ENCODE results near the gene PANX1.
"Not testable (repeated sequence)": the region's sequence is repeated elsewhere in the genome, so short reads cannot be mapped to it uniquely, and the experiment has no call there.

The PANX1 gene

GRCh38 chr11:94145431-94145830 is 16.8 kb downstream of the PANX1 start:
- H3K27ac ChIP-seq: no peak overlapping the region
- no peak overlapping the region for H3K4me3 ChIP-seq

DNA sequence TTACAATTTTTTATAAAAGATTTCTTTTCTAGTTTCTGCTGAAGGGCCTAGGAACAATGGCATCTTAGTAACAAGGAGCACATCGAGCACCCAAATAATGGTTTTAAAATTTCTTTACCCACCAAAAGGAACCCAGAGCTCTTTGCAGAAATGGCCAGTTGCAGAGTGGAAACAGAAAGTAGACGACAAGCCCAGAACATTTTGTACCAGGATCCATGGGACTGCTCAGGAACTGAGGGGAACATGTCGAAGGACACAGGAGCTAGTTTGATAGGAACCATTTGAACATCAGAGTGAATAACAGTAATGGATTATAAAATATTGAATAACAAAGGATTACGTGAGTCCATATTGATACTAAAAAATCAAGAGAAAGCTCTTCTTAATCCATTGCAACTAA is 17.3 kb downstream of the PANX1 start:
- H3K27ac ChIP-seq: no peak overlapping the region
- no peak overlapping the region for H3K4me3 ChIP-seq

- no peak overlapping the region for H3K27ac ChIP-seq
- H3K4me3 ChIP-seq: no peak overlapping the region
Observed at GRCh38 chr11:94147433-94147845, 18.8 kb downstream of the PANX1 start.

DNA sequence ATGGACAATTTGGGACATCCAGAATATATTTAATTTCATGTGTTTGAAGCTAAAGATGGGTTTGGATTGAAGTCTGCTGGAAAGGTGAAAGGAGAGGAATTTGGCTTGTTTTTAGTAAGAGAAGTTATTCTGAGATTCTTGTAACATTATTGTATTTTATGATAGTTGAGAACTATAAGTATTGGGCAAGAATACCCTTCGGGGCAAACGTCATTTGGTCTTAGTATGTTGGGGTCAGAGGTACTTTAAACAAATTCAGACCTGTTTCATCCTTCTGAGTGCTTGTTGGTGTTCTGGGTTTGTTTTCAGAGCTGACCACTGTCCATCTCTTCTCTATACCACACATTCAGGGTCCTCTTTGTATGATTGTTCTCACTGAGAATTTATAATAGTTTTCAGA is 19.5 kb downstream of the PANX1 start:
- Histone ChIP-seq H3K27ac (no peak overlapping the region), H3K4me3 (no peak overlapping the region)

DNA sequence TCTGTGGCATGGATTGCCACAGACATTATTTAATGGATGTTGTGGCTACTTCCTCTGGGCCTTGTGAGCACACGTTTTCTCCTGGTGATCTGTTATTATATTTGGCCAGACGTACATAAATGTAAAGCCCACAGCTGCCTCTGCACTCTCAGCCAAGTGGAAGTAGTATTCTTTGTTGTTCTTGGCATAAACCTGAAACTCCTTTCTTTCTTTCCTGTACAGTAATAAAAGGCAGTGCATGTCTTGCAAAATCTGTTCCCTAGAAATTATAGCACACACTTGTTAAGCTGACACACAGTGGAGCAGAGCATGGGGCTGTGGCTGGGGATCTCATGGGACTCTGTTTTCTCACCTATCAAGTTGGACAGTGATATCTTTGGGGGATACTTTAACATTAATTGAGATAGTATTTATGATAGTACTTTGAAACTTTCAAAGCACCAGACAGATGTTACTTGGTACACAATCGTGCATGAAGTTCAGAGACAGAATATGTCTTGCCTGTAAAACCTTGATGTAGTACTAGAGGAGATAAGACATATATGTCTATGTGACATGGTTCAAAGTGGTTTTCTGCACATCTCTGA is 20.9 kb downstream of the PANX1 start:
- H3K27ac ChIP-seq: peak overlapping the region in 3 of 21 experiments; percentile 5 to 31 (median 14)

DNA sequence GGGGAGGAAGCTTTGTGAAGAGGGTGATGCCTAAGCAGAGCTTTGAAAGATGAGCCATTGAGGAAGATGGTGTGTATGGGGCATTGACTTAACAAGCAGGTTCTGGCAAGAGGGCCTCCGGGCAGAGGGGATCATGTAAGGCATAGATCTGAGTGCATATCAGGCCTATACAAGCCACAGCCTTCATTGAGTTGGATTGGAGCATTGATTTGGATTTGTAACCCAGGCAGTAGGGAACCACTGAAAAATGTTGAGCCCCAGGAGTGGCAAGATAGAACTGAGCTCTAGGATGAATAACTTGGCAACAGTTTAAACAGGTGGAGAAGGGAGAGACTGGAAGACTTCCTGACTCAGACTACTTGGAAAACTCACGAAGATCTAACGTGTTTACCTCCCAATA is 21.4 kb downstream of the PANX1 start:
- H3K27ac ChIP-seq: peak overlapping the region in 8 of 21 experiments; percentile 4 to 84 (median 62)
- H3K4me3 ChIP-seq: no peak overlapping the region

More for the DNA sequence above, 20.9 kb downstream of the PANX1 start:
- H3K4me3 ChIP-seq: no peak overlapping the region

GRCh38 chr11:94150704-94151685 is 22.4 kb downstream of the PANX1 start:
- Histone ChIP-seq H3K4me3 (no peak overlapping the region), H3K27ac (peak overlapping the region in 14 of 21 experiments; percentile 4 to 84 (median 52))

- no peak overlapping the region for H3K4me3 ChIP-seq
- H3K27ac ChIP-seq: peak overlapping the region in 12 of 21 experiments; percentile 3 to 73 (median 60)
Observed at GRCh38 chr11:94151903-94152677, 23.4 kb downstream of the PANX1 start.

DNA sequence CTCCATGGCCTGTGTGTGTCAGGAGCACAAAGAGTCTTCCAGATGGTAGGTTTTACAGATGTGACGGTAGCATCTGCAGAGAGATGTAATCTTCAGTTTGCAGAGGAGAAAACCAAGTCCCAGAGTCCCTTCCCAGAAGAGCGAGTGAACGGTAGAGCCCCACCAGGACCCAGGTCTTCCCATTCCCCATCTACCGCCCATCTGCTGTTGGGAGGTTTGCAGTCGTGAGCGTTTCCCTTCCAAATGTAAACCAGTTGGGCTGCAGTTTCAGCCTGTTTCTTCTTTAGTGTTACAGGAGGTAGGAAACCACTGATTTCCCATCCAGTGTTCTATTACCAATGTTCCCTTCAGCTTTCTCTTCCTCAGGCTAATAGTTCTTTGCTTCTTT is 24.0 kb downstream of the PANX1 start:
- H3K27ac ChIP-seq: peak overlapping the region in 11 of 21 experiments; percentile 2 to 67 (median 52)
- H3K4me3 ChIP-seq: no peak overlapping the region

- Histone ChIP-seq H3K4me3 (no peak overlapping the region), H3K27ac (peak overlapping the region in 4 of 21 experiments; percentile 11 to 64 (median 30))
Observed at GRCh38 chr11:94153320-94153719, 24.7 kb downstream of the PANX1 start.

DNA sequence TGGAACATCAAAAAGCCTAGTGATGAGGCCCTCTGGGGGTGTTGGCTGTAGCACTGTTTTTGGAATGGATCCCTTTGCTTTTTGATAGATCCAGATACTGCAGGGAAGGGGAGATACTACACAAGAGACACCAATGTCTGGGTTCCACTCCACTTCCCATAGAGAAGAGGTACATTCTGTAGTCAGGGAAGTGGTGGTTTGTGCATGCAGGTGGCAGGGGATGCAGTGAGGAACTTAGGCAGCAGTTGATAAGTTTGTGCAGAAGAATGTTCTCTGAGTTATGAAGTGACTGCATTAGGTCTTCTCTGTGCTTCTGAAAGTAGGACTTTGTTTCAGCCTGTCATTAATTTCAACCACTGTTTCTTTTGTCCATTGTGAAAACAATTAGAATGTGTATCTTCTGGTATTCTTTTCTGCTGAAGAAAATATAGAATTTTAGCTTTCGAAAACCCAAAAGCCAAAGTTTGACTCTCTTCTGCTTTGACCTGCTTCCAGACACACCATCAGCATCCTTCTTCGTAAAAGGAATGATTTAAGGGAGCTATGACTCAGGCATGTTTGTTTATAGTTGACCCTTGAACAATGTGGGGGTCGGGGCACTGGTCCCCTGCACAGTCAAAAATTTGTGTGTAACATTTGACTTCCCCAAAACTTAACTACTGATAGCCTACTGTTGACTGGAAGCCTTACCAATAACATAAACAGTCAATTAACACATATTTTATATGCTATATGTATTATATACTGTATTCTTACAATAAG is 25.6 kb downstream of the PANX1 start:
- Histone ChIP-seq H3K4me3 (no peak overlapping the region), H3K27ac (peak overlapping the region in 1 of 21 experiments; percentile 38)

DNA sequence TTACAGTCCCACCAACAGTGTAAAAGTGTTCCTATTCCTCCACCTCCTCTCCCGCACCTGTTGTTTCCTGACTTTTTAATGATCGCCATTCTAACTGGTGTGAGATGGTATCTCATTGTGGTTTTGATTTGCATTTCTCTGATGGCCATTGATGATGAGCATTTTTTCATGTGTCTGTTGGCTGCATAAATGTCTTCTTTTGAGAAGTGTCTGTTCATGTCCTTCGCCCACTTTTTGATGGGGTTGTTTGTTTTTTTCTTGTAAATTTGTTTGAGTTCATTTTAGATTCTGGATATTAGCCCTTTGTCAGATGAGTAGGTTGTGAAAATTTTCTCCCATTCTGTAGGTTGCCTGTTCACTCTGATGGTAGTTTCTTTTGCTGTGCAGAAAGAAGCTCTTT is 28.7 kb downstream of the PANX1 start:
- H3K27ac ChIP-seq, H3K4me3 ChIP-seq: not testable (repeated sequence)

GRCh38 chr11:94168882-94169281 is 40.2 kb downstream of the PANX1 start:
- H3K27ac ChIP-seq: no peak overlapping the region
- H3K4me3 ChIP-seq: no peak overlapping the region

DNA sequence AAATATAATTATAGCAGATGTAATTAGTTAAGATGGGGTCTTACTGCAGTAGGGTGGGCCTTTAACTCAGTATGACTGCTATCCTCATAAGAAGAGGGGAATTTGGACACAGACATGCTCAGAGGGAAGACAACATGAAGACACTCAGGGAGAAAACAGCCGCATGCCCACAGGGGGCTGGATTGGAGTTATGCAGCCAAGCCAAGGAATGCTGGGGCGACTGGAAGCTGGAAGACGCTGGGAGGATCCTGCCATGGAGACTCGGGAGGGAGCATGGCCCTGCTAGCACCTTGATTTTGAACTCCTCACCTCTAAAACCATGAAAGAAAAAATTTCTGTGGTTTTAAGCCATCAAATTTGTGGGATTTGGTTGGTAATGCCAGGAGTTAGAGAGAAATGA is 40.9 kb downstream of the PANX1 start:
- no peak overlapping the region for H3K27ac ChIP-seq
- H3K4me3 ChIP-seq: no peak overlapping the region

GRCh38 chr11:94169930-94170545 is 41.4 kb downstream of the PANX1 start:
- no peak overlapping the region for H3K4me3 ChIP-seq

DNA sequence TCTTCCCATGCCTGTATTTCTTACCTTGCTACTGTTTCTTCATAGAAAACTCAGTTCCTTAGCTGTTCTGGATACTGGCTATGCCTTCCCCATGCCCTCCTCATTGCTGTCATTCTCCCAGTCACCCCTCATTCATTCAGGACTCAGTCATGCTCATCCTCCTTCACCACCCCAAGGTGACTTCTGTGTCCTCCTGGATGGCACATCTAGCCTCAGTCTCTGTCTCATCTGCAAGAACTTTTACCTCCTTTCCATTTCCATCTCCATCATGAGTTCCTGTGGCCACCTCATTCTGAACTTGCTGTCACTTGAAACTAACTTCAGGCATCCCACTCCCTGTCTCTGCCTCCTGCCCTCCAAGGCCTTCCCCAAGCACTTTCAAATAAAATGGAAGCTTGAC is 42.3 kb downstream of the PANX1 start:
- no peak overlapping the region for H3K4me3 ChIP-seq
- no peak overlapping the region for H3K27ac ChIP-seq

More at GRCh38 chr11:94169930-94170545, 41.4 kb downstream of the PANX1 start:
- no peak overlapping the region for H3K27ac ChIP-seq

- Histone ChIP-seq H3K4me3 (no peak overlapping the region), H3K27ac (no peak overlapping the region)
Observed at GRCh38 chr11:94171693-94172440, 43.2 kb downstream of the PANX1 start.

GRCh38 chr11:94175535-94175934 is 46.9 kb downstream of the PANX1 start:
- H3K4me3 ChIP-seq: no peak overlapping the region
- H3K27ac ChIP-seq: no peak overlapping the region

All from skin epidermis (tissue), 12 donors.